GM19043 (cell line): ENCODE measurements around the gene KCNQ1.
"Not testable (repeated sequence)": the region's sequence is repeated elsewhere in the genome, so short reads cannot be mapped to it uniquely, and the experiment has no call there.

Experiments
- ATAC-seq: cut with Tn5 transposase; IDR thresholded peaks from one replicate; pipeline ENCODE4 v1.9.1; 2021; ENCODE audit warnings: low read depth; ENCODE audit not compliant: unreplicated experiment

Gene KCNQ1

DNA sequence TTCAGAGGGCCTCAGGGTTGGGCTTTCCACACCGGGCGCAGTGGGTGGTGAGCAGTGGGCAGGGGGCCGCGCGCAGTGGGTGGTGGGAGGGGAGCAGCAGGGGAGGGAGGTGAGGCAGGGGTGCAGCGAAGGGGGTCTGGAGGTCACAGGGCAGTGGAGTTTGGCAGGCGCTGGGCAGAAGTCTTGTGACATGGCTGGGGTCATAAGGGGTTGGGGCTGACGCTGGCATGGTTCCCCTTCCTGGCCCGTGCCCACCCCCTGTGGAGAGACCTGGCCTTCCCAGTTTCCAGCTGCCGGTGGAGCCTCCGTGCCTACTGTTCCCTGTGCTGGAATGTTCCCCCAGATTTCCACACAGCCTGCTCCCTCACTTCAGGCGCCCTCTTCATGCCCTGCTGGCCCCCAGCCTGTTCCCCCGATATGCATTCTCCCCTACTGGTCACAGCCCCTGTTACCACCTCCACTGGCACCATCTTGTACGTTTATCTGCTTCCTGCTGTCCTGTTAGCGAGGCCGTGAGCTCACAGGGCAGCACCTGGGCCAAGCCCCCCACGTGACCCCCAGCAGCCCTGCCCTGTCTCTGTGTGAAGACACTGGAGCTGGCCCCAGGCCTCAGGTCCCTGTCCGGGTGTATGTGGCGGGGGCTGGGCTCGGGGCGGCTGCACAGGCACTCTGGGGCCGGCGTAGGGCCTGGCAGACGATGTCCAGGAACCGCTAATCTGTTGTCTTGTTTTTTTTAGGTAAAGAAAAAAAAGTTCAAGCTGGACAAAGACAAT is 143.4 kb downstream of the KCNQ1 start:
- no peak for ATAC-seq

DNA sequence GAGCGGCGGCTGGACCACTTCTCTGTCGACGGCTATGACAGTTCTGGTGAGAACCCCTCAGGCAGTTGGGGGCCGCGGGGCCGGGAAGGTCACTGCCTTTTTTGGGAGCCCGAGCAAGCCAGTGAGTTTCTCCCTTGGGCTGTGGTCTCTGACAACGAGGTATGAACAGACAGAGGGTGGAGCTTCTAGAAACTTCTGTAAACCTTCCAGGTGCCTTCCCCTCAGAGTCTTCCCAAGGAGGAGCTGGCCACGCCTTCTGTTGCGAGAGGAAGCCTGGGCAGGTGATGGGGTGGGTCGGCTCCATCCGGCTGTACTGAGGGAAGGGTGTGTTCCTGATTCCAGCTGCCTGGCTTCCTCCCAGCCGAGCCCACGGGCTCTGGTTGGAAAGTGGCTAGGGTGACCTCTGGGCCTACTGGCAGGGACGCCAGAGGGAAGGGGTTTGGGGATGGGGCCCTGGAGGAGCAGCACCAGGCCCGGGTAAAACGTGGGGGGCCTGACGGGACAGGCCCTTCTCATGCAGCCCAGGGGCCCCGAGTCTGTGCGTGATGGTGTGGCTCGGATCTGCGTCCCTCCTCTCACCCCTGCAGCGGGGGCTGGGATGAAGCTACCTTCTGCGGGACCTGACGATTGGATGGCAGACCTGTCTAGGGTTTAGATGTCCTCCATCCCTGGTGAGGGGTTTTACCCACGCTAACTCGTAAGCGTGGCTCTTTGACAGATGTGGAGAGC is 144.2 kb downstream of the KCNQ1 start:
- ATAC-seq: no peak

GRCh38 chr11:2589538-2589934 is 144.7 kb downstream of the KCNQ1 start:
- no peak for ATAC-seq

DNA sequence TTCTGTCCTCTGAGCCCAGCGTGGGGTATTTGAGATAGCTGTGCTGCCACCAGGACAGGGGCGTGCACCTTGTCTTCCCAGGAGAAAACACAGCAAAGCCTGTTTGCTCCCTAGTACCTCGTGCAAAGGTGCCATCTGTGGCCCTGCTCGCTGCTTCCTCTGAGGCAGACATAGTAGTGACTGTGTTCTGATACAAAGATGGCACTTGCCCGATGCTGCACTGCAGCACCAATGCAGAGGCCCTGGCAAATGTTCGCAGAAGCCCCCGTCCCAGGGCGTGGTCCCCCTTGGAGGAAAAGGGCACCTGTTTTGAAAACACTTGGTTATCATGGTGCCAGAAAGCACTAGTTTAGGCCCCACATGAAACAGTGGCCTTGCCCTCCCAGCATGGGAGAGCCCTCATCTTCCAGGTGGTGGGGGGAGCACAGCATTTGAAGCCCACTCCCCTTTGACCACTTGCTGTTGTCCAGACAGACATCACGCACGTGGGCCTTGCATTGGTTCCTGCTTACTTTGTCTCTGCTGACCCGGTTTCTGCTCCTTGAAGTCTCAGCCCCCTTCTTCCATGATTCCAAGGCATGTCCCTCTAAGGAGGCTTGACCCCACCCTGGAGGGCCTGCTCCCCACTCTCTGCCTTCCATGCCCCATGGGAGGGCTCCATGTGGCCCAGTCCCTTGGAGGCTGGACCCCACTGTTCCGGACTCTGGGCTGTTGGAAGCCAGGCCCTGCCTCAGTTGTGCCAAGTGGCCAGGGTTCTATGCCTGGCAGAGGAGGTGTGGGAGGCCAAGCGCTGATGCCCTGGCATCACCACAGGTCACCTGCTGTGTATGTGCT is 145.5 kb downstream of the KCNQ1 start:
- no peak for ATAC-seq

DNA sequence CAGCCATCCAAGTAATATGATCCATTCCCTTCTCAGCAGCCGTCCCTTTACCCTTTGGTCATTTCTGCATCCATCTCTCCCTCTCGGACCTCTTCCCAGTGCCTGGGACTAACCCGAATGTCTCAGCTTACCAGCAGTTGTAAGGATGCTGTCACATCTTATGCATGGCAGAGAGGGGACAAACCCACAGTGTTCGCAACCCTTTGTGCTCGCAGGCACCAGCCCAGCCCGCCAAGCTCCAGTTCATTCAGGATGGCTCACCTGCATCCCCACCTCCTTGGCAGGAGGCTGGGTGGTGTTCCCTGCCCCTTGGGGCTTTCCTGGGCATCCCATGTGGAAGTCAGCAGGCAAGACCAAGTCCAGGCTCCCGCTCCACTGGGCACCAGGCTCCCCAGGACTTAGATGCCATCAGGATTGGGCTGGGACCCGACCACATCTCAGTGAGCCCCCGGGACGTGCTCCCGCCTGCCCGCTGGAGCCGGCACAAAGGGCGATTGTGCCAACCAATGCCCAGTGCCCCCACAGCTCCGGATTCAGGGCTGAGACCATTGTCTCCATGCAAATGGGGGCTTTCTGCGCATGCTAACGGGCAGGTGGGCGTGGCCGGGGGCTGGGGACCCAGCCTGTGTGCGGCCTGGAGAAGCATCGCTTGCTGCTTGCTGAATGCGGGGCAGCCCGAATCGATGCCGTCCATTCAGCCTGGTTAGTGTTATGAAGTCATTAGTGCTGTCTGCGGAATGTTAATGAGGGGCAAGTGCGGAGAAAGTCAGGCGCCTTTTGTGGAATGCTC is 146.4 kb downstream of the KCNQ1 start:
- no peak for ATAC-seq

- no peak for ATAC-seq
These were observed 147.0 kb downstream of the KCNQ1 start for GRCh38 chr11:2591805-2592204.

DNA sequence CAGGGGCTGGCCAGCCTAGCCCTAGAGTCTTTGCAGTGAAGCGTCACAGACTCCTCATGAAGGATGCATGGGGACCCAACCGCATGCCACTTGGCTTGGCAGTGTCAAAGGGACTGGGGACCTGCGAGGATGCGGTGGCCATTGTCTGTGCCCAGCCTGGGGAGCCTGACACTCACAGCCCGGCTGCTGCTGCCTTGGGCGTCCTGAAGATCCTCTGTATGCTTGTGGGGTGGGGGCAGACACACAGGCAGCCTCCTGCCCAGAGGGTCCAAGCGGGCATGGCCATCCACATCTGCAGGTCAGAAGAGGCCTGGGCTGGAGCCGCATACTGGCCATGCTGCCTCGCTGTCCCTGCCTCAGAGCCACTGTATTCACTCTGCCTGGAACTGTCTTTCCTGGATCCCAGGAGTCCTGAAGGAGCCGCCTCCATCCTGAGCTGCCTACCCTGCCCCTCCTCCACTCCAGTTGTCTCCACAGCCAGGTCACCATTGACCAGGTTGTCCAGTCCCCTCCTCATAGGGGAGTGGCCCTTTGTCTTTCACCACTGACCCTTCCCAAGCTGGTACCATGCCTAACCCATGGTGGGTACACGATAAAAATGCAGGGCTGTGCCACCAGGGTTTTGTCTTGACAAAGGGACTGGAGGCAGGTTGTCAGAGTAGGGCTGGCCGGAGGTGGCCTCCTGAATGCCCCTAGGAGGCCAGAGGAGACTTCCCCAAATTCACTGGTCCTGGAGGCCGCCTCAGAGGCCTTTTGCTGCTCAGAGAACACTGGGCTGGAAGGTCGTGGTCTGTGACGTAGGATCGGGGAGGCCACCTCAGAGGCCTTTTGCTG is 148.0 kb downstream of the KCNQ1 start:
- no peak for ATAC-seq

GRCh38 chr11:2593393-2593950 is 148.7 kb downstream of the KCNQ1 start:
- no peak for ATAC-seq

GRCh38 chr11:2594267-2594666 is 149.5 kb downstream of the KCNQ1 start:
- no peak for ATAC-seq

- no peak for ATAC-seq
These were observed 150.4 kb downstream of the KCNQ1 start for GRCh38 chr11:2595204-2595603.

- no peak for ATAC-seq
These were observed 154.9 kb downstream of the KCNQ1 start for GRCh38 chr11:2599561-2600189.

DNA sequence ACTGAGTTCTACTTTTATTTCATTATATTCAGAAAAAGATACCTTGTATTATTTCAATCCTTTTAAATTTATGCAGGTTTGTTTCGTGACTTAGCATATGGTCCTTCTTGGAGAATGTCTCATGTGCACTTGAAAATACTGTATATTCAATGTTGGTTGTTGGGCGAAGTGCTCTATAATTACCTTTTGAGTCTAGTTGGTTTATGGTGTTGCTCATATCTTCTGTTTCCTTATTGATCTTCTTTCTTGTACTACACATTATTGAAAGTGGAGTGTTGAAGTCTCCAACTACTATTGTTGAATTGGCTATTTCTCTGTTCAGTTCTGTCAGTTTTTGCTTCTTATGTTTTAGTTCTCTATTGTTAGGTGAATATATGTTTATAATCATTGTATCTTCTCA is 164.5 kb downstream of the KCNQ1 start:
- no peak for ATAC-seq

GRCh38 chr11:2612884-2613571 is 168.2 kb downstream of the KCNQ1 start:
- no peak for ATAC-seq

DNA sequence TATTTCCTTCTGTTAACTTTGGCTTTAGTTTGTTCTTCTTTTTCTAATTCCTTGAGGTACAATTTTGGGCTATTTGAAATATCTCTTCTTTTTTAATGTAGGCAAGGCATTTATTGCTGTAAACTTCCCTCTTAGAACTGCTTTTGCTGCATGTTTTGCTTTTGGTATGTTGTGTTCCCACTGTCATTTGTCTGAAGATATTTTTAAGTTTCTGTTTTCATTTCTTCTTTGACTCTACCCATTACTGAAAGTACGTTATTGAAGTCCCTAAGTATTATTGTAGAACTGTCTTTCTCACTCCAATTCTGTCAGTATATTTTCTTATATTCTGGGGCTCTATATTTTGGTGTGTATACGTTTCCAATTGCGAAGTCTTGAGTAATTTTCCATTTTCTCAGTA is 177.1 kb downstream of the KCNQ1 start:
- no peak for ATAC-seq

DNA sequence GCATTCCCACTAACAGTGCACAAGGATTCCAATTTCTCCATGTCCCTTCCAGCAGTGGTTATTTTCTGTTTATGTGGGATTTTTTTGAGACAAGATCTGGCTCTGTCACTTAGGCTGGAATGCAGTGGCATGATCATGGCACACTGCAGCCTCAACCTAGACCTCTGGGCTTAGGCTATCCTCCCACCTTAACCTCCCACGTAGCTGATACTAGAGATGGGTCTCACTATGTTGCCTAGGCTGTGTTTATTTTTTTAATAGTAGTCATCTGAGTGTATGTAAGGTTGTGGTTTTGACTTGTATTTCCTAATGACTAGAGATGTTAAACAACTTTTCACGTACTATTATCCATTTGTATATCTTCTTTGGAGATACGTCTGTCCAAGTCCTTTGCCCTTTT is 180.4 kb downstream of the KCNQ1 start:
- no peak for ATAC-seq

DNA sequence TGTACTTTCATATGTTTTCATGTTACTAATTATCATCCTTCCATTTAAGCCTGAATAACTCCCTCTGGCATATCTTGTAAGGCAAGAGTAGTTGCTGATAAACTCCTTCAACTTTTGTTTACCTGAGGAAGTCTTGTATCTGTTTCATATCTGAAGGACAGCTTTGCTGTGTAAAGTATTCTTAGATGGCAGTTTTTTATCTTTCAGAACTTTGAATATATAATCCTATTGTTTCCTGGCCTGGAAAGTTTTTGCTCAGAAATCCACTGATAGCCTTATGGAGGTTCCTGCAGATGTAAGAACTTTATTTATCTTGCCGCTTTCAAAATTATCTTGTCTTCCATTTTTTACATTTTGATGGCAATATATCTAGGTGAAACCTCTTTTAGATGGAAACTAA is 185.9 kb downstream of the KCNQ1 start:
- ATAC-seq: no peak

- ATAC-seq: no peak
These were observed 186.4 kb downstream of the KCNQ1 start for GRCh38 chr11:2631161-2631560.

- not testable (repeated sequence) for ATAC-seq
These were observed 195.0 kb downstream of the KCNQ1 start for GRCh38 chr11:2639763-2640162.
